Measurements from ENCODE around the gene MYO5B. TPM values are rescaled to one million over a fixed set of nuclear protein-coding genes. Genes with fewer than 3 reads are reported as not detected.

Gene MYO5B
- total RNA-seq, 1 donor from 2014 or later, result 0.21 TPM

DNA sequence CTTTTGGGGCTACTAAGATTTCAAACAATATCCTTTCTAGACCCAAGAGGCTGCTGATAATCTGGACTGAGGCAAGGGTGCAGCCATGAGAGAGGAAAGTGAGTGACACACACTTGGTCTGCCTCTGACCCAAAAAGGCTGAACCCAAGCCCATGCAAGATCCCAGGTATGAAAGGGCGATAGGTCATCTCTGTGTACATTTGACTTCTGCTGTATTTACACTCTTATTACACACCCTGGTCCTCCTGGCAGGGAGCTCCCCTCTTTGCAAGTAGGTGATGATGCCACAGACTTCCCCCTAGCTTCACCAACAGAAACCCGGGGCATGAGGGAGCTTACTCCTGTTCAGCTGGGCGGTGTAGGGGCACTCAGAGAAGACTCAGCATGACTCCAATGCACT lies 319.8 kb downstream of the MYO5B start:
- no peaks in the 10 kb centered on the region for H3K4me1 ChIP-seq
- no peaks in the 10 kb centered on the region for H3K9me3 ChIP-seq
- H3K27ac ChIP-seq, result no peak overlapping the region
- no peaks in the 10 kb centered on the region for H3K27me3 ChIP-seq
- no peaks in the 10 kb centered on the region for H3K36me3 ChIP-seq
- no peak for DNase-seq (ENCODE audit: low spot score in 2 of 2)
- TF ChIP-seq, protein P1, sequence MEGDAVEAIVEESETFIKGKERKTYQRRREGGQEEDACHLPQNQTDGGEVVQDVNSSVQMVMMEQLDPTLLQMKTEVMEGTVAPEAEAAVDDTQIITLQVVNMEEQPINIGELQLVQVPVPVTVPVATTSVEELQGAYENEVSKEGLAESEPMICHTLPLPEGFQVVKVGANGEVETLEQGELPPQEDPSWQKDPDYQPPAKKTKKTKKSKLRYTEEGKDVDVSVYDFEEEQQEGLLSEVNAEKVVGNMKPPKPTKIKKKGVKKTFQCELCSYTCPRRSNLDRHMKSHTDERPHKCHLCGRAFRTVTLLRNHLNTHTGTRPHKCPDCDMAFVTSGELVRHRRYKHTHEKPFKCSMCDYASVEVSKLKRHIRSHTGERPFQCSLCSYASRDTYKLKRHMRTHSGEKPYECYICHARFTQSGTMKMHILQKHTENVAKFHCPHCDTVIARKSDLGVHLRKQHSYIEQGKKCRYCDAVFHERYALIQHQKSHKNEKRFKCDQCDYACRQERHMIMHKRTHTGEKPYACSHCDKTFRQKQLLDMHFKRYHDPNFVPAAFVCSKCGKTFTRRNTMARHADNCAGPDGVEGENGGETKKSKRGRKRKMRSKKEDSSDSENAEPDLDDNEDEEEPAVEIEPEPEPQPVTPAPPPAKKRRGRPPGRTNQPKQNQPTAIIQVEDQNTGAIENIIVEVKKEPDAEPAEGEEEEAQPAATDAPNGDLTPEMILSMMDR (IDR thresholded peaks at IDR 0.05), result no peak
- no peak overlapping the region for H3K4me3 ChIP-seq
- intact Hi-C loops (cut with DNase I), result no loop called here

DNA sequence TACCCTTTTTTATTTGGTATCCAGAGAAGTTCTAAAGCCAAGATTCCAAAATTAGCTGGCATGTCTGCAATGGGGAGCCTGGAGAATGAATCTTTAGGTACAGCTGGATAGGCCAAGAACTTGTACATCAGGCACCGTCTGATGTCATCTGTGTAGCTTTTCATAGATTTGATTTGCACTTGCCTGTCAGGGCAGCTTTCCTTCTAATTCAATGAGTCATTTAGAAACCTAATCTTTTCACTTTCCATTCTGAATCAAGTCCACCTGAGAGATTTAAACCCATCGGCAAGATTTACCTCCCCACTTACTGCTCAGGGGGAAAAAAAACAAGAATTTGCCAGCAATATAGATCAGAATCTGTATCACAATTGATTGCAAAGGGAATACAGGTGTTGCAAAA lies 320.7 kb downstream of the MYO5B start:
- H3K4me1 ChIP-seq, result no peaks in the 10 kb centered on the region
- no peak for DNase-seq (ENCODE audit: low spot score in 2 of 2)
- intact Hi-C loops (cut with DNase I), result no loop called here
- H3K27me3 ChIP-seq, result no peaks in the 10 kb centered on the region
- no peak overlapping the region for H3K4me3 ChIP-seq
- TF ChIP-seq, protein P1 (IDR thresholded peaks at IDR 0.05), result no peak
- no peaks in the 10 kb centered on the region for H3K36me3 ChIP-seq
- no peaks in the 10 kb centered on the region for H3K9me3 ChIP-seq
- no peak overlapping the region for H3K27ac ChIP-seq

- intact Hi-C loops (cut with DNase I), result no loop called here
- H3K27me3 ChIP-seq, result no peaks in the 10 kb centered on the region
Measured at GRCh38 chr18:49869354-49869753, 325.6 kb downstream of the MYO5B start.

DNA sequence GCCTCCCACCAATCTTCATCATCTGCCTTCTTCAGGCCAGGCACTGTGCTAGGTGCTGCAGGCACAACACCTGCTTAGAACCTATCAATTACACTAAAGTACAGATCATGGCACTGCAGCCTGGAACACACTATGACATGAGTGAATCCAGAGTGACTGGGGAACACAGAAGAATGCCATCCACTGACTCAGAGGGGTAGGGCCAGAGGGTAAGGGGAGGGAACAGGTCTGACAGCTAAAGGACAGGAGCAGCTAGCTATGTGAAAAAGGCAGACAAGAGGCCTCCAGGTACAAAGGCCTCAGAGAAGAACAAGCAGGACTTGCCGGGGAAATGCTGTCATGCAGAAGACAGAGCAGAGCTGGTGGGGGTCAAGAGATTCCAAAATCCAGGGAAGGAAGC lies 328.3 kb downstream of the MYO5B start:
- Histone ChIP-seq H3K27me3 (no peaks in the 10 kb centered on the region), H3K9me3 (no peaks in the 10 kb centered on the region), H3K36me3 (no peaks in the 10 kb centered on the region), H3K4me3 (no peak overlapping the region), H3K4me1 (no peaks in the 10 kb centered on the region), H3K27ac (no peak overlapping the region)
- no peak for DNase-seq (ENCODE audit: low spot score in 2 of 2)
- intact Hi-C loops (cut with DNase I), result no loop called here
- TF ChIP-seq, protein P1 (IDR thresholded peaks at IDR 0.05), result no peak

More at GRCh38 chr18:49869354-49869753, 325.6 kb downstream of the MYO5B start:
- TF ChIP-seq, protein P1 (IDR thresholded peaks at IDR 0.05), result no peak
- Histone ChIP-seq H3K27ac (no peak overlapping the region), H3K4me1 (no peaks in the 10 kb centered on the region), H3K4me3 (no peak overlapping the region), H3K36me3 (no peaks in the 10 kb centered on the region), H3K9me3 (no peaks in the 10 kb centered on the region)
- no peak for DNase-seq (ENCODE audit: low spot score in 2 of 2)

- TF ChIP-seq, protein P1 (IDR thresholded peaks at IDR 0.05), result no peak
- Histone ChIP-seq H3K4me3 (no peak overlapping the region), H3K9me3 (no peaks in the 10 kb centered on the region), H3K27ac (no peak overlapping the region), H3K4me1 (no peaks in the 10 kb centered on the region), H3K36me3 (no peaks in the 10 kb centered on the region), H3K27me3 (no peaks in the 10 kb centered on the region)
- intact Hi-C loops (cut with DNase I), result no loop called here
- no peak for DNase-seq (ENCODE audit: low spot score in 2 of 2)
Measured at GRCh38 chr18:49865401-49865800, 329.5 kb downstream of the MYO5B start.

All from ascending aorta (tissue), 2 donors.